NCI-H2227 (cell line): ENCODE results near the gene CACNA2D3.

Experiments used
- DNase-seq: peaks from one replicate; lab custom pipeline; 2025; ENCODE audit not compliant: unreplicated experiment; lab: John Stamatoyannopoulos, UW

CACNA2D3 gene

DNA sequence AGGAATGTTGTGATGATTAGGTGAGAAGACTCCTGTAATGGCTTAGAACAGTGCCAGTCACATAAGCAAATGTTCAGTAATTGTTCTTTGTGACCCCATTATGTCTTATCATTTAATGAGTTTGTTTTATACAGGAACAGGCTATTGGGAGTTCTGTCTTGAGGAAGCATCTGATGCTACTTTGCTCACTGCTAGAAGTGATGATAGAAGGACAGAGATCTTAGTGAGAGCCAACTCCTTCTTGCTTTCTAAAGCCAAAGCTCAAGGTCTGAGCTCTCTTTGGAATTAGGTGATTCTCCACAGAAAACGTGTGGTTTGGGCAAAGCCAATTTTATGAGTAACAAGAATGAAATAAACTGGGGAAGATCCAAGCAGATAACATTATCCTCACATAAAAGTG is 590.7 kb downstream of the CACNA2D3 start:
- no peak for DNase-seq

DNA sequence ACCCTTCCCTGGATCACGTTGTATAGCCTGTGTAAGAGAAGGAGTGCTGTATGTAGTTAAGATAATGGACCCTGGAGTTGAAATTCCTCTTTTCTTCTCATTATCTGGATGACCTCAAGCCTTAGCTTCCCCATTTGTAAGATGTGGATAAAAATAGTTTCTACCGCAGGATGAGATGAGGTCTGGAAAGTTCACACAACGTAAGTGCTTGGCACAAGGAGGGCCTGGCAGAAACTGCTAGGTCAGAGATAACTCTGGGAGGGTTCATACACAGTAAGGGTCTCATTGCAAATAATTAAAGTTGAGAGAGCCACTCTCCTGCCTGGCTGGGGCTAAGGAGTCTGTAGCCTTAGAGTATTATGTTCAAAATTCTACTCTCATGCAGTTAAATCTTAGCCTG is 591.1 kb downstream of the CACNA2D3 start:
- DNase-seq = peak; percentile 12

DNA sequence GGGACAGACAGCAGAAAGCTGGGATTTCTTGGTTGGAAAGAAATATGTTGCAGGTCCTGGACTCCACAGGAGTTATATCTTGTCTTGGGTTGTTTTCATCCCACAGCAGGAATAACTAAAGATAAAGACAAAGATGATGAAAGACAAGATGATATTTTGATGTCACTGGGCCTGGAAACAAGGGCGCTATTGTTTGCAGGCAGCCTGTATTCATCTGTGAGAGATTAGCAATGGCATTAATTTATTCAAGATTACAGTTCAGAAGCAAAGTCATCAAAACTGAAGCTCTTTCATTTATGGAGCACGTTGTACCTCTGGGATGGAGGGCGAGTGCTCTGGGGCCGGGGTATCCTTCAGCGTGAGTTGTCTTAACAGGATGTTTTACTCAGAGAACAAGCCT is 591.7 kb downstream of the CACNA2D3 start:
- DNase-seq = no peak

DNA sequence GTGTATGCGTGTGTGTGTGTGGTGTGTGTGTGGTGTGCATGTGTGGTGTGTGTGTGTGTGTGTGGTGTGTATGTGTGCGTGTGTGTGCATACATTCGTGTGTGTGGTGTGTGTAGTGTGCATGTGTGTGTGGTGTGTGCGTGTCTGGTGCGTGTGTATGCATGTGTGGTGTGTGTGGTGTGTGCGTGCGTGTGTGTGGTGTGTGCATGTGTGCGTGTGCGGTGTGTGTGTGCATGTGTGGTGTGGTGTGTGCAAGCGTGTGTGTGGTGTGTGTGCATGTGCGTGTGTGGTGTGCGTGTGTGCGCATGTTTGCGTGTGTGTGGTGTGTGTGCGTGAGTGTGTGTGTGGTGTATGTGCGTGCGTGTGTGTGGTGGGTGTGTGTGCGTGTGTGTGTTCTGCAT is 595.2 kb downstream of the CACNA2D3 start:
- DNase-seq = no peak

DNA sequence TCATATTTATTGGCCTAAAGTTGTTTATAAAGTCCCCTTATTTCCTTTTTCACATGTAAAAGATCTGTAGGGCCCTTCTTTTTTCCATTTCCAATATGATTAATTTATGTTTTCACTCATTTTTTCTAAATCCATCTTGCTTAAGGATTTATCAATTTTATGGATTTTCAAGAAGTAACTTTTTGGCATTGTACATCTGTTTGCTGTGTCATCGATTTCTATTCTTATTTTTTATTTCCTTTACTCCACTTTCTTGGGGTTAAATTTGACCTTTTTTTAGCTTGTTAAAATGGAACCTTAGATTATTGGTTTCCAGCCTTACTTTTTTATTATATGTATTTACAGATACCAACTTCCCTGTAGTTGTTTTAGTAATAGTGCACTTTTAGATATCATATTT is 597.6 kb downstream of the CACNA2D3 start:
- no peak for DNase-seq

DNA sequence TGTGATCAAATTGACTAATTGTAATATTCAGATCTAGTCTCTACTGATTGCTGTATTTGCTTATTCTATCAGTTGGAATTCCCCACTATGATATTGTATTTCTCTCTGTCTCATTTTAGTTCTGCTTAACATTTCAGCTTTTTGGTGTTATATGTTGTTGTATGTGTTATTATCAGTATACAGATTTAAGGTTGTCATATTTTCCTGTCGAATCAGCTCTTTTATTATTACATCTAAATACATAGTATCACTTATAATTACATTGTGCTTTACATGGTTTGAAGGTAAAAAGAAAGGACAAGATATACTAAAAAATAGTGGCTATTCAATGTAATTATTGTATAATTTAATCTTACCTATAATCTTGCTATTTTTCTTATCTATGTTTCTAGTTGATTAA is 598.3 kb downstream of the CACNA2D3 start:
- no peak for DNase-seq

DNA sequence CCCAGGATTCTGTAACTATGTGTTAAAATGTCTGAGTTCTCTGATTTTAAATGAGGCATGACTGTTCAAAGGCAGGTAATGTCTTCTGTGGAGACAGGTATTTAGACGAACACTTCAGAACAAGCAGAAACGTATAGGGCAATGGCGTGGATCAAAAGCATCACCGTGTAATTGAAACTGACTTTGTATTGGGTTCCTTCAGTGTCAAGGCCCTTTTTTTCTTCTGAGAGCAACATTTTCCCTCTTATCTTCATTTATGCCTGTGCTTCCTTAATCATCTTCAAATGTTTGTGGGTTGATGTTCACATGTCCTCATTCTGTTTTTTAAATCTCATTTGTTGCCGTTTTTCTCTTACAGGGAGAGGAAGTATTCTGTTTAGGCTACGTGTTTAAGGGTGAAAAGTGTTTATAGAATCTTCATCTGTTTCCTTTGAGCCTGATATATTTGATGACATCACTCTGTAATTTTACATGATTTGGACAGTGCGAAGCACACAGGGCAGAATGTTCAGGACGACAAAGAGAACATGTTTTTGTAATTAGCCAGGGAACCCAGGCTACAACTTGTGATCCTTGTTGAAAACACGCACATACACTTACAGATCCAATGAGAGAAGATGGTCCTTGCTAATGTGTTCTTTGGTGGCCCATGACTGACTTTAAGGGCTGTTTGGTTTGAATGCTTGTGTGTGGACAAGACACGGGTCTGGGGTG is 609.5 kb downstream of the CACNA2D3 start:
- DNase-seq = no peak

DNA sequence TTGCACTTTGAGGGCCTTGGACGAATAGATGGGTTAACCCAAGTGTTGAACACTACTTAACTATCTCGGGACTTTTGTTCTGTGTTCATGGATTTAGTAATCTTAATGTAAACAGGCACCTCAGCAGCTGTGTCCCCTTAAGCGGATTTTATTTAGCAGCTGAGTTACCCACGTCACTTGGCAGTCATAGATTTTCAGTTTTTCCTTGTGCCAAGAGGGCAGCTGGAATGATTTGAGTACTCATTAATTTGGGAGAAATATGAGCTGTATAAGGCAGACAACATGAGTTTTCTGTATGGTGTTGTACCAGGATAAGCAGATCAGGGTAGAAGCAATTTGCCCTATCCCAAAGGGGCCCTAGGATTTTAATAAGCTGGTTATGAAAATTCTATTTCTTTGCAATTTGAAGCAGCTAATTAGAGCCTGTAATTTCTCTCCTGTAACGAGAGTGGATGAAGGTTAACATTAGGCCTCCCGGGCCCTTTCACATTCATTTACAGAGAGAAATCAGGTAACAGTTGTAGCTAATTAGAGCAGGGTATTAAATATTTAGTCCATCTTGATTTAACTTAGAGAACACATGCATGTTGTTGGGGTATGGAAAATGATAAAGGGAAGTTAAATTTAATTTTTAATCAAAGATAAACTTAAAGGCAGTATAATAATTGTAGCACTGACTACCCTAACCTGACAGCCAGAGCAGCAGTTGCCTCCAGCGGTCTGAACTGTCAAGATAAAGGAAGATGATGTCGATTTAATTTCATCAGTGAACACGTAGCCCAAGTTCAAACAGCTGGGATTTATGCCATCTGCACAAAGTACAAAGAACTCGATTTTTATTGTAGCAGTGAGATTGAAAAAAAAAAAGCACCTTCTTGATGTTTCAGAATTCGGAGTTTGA is 611.0 kb downstream of the CACNA2D3 start:
- DNase-seq = no peak

DNA sequence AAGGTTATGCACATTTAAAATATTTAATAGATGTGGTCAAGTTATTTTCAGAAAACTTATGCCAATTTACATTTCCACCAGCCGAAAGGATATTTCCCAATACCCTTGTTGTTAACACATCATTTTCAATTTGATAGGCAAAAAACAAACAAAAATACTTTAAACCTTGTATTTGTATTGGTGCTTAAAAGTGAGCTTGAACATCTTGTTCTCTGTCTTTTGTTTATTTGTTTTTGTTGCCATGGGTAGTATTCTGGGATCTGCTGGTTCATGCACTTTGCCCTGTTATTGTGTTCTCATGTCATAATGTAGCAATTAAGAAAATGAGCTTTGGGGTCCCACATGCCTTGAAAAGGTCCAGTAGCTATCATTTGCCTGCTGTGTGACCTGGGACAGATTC is 614.1 kb downstream of the CACNA2D3 start:
- DNase-seq = peak; percentile 4

DNA sequence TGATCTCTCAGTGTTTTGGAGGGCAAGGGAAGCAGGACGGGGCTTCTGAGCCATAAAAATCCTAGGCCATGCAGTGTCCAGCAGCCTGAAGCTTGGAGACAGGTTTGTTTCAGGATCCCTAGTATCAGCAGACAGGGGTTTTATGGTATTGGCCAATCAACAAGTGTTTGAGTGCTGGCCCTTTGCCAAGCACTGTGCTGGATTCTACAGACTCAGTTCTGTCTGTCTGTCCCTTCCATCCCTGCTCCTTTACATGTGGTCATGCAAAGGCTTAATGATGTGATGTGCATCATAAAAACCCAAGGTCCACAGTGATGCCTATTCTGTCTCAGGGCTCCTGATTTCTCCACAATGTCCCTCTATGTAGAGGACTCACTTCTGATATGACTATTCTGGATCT is 621.4 kb downstream of the CACNA2D3 start:
- no peak for DNase-seq

DNA sequence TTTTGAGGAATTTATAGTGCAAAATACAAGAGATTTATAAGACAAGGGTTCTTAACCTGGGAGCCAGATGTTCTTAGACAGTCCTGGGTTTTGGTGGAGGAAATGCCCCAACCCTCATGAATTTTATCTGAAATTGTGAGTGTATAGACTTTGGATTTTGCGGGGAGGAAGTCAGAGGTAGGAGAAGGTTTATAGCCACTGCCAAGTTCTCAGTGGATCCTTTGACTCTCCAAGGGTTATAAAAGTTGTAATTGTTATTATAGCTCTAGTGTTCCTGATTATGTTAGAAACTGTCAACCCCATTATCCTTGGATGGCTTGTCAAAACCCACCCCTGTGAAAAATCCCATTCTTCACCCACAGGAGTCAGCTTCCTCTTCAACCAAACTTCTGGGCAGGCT is 621.9 kb downstream of the CACNA2D3 start:
- DNase-seq = no peak

DNA sequence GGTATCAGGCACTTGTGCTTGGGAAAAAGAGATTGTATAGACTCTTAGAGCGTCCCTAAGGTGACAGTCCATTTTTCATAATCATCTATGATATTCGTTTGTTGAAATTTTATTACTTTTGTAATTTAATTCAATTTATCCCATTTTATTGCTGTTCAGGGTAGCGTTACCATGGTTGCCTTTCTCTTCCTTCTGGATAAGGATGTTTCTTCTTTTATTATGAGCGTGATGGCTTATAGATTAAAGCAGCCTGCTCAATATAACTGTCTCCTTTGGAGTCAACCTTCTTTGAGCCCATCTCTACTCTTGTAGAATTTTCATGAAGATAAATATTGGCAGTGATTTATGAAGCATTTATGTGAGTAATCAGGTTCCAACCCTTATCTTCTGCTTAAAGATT is 623.5 kb downstream of the CACNA2D3 start:
- DNase-seq = no peak

DNA sequence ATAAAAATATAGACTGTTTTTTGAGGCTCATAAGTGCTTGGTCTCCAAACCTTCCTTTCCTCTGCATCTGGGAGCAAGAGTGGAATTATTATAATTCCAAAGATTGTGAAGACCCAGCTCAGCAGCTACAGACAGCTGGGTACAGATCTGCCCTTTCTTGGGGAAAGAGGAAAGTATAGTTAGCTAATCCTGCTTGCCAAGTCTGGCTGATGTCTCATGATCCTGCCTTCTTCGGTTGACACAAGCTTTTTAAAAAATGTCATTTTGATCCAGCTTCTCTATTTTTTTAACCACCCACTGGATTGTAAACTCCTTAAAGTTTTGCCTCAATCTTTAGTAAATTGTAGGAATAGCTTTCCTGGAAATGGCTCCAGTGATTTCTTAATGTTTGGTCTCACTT is 624.4 kb downstream of the CACNA2D3 start:
- DNase-seq = no peak

DNA sequence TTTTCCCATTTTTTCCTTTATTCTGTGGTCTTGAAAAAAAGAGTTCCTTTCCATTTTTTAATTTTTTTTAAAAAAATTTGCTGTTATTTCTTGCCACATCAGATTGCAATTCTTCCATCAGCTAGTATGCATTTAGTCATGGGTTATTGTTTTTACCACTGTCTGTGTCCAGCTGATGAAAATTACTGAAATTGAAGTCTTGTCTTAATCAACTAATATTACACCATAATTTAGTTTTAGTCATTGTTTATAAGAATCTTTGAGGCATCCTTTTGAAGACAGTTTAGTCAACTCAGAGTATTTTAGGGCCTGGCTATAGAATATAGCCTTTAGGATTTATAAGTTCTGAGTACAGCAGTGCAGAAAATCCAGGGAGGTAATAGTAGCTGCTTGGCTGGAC is 633.4 kb downstream of the CACNA2D3 start:
- no peak for DNase-seq

DNA sequence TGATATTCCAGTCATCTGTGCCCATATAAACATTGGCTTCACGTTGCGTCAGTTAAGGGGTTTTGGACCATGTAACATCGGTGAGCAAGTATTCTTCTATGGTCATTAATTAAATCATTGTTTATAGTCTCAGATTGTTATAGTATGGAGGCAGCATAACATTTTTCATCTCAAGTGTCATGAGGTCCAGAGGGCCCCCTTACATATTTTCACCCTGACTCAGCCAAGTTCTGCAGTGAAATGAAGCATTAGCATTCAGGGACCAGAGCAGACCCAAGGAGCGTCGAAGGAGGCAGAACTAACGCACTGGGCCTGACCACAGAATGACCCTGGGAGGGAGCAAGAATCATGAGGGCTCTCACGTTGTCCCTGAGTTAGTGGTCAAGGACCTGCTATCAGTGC is 634.0 kb downstream of the CACNA2D3 start:
- no peak for DNase-seq

DNA sequence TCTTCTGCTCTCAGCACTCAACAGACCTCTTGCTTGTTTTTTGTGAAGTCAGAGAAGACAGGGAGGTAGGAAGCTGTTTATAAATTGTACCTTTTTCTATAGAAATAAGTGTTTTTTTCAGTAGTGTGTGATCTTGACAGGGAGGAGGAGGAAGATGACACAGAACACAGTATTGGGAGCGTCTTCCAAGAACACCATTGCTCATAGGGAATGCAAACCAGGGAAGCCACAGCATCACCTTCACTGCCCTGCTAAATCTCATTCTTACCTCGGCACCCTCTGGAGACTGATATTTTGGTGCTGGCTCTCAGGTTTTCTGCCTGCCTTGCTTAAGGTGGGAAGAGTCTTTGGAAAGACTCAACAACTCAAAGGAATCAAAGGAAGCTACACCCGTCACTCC is 636.1 kb downstream of the CACNA2D3 start:
- DNase-seq = no peak

DNA sequence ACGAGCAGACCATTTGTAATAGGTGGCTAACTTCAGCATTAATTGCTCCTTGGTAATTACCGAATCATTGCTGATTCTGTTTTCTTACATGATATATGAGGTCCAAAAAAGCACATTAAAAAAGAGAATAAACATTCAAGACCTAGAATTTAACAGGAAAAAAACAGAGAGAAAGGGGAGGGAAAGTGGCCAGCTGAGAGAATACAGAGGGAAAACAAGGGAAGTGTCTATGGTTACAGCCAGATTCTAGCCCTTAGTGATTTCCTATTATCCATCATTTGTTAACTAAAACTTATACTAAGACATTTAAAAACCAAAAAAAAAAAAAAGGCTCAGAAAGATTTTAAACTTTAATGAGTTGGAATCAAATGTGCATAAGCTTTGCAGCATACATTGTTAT is 636.8 kb downstream of the CACNA2D3 start:
- DNase-seq = no peak

DNA sequence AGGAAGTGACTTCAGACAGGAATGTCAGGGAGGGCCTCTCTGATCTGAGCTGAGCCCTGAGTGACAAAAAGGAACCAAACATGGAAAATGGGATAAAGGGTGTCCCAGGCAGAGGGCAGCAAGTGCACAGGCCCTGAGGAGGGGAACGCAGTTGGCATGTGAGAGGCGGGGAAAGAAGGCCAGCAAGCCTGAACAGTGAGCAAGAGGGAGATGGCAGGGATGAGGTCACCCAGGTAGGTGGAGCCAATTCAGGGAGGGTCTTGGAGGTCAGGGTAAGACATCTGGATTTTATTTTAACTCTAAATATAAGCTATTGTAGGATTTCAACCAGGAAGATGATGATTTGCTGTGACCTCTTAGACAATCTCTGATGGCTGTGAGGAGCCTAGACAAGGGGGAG is 637.8 kb downstream of the CACNA2D3 start:
- no peak for DNase-seq

DNA sequence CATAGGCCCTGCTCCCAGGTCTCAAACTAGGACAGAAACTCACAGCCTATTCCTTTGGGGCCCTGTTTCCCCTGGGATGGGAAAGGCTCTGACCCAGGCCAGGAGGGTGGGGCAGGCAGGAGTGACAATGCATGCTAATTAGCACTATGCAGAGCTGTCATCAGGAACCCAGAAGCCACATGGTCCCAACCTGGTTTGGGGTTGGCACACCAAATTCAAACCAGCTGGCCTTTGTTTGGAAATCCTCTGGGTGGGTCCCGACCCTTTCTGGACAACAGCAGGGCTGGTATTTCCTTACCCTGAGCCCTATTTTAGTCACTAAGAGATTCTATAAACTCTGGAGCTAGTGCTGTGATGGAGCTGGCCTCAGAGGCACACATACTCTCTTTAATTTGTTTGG is 639.3 kb downstream of the CACNA2D3 start:
- DNase-seq = no peak

DNA sequence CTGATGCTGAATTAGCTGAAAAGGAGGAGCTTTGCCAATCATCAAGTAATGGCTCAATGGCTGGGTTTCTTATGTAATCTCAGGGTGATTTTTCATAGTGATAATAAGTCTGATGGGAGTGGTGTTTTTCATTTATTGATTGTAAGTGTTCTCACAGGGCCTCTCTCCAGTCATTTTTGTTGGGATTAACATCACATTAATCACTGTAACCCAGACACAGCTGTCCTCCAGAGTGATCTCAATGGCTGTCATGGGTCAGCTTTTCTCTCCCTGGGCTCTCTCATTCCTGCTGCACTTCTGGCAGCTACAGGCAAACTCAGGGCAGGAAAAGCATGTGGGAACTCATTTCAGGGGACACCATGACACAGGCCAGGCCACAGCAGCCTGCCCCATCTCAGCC is 642.6 kb downstream of the CACNA2D3 start:
- DNase-seq = no peak

DNA sequence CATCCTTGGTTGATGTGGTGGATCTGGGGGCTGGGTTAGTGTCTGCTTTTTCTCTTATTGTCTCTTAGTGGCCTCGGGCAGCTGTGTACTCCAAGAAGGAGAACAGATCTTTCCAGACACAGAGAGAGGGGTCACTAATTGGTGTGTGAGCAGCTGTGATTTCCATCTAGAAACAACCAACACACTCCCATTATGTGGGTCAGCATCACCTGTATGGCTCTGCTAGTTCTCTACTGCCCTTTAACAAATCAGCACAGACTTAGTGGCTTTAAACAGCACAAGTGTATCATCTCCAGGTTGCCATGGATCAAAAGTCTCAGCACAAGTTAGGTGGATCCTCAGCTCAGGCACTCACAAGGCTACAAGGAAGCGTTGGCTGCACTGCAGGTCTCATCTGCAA is 648.7 kb downstream of the CACNA2D3 start:
- DNase-seq = peak; percentile 18

DNA sequence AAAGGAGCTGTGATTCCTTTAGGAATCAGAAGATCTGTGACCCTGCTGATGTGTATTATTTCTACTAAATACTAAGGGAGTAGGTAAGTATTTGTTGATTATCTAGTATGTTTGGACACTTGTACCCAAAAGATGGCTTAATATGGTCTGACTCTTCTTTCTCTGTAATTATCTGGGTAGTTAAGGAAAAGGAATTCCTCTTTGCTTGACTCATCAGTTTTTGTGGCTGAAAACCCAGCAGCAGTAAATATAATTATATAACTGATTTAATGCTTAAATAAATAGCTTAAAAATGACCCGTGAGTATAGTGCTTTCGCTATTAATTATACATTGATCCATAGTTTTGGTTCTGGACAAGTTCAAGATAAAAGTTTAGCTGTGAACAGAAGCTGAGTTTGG is 649.7 kb downstream of the CACNA2D3 start:
- no peak for DNase-seq

DNA sequence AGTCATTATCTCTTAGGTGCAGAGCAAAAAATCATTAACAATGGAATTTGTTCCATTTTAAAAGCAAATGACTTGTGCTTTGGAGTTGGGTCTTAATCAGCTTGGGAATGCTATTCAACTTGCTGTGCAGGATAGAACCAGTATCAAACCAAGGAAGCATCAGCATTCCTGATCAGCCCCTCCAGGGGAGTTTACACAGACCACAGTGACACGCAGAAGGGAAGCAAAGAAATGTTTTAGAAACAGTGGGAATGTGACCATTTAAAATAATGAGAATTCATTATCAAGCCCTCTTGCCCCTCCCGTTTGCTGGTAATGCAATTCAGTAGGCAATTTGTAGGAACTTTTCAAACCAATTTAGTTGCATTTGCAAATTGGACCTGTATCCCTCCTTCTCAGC is 650.4 kb downstream of the CACNA2D3 start:
- DNase-seq = no peak
